MG63 (cell line): ENCODE data around the gene IL9. TPM values are rescaled to one million over a fixed set of nuclear protein-coding genes. Genes with fewer than 3 reads are reported as not detected.

Source experiments
- DNase-seq: peaks from one replicate; pipeline ENCODE4 v3.0.0-alpha.2; 2020
- H3K27me3 ChIP-seq: fragments of 250-450 bp; sonication (Bioruptor Pico); 2 replicates; pipeline ENCODE4 v1.5.1; 2020; ENCODE audit warnings: mild to moderate bottlenecking, moderate library complexity
- H3K36me3 ChIP-seq: fragments of 250-450 bp; sonication (Bioruptor Pico); 2 replicates; pipeline ENCODE4 v1.5.1; 2020; ENCODE audit warnings: mild to moderate bottlenecking, moderate library complexity
- H3K4me3 ChIP-seq: fragments of 250-450 bp; sonication (Bioruptor Pico); 2 replicates; pipeline ENCODE4 v1.5.1; 2020; ENCODE audit warnings: mild to moderate bottlenecking, moderate library complexity
- H3K9me3 ChIP-seq: fragments of 250-450 bp; sonication (Bioruptor Pico); 2 replicates; pipeline ENCODE4 v1.5.1; 2020; ENCODE audit warnings: mild to moderate bottlenecking, moderate library complexity
- total RNA-seq: library from RNA; depleted of rRNA; stranded (reverse); fragments of >200 nt; shearing (Covaris generic); gene quantifications from 2 replicates; pipeline ENCODE4 v1.2.3, GENCODE V29; 2014; ENCODE audit warnings: low replicate concordance; rRNA removed

IL9 gene
- not detected in 2 replicates for total RNA-seq

GRCh38 chr5:135895474-135896006, at the start of gene IL9:
Gene IL9 (minus strand): TSS chr5:135895841. CDS start chr5:135895816, 25 bp downstream.
- H3K4me3 ChIP-seq = no peak within 1 kb of the TSS
- H3K36me3 ChIP-seq = no peaks in the 10 kb centered on the region
- H3K27me3 ChIP-seq = peaks cover 4% of the 10 kb centered on the region
- DNase-seq = no peak
- H3K9me3 ChIP-seq = no peaks in the 10 kb centered on the region

- Histone ChIP-seq H3K9me3 (no peaks in the 10 kb centered on the region), H3K36me3 (no peaks in the 10 kb centered on the region), H3K27me3 (no peaks in the 10 kb centered on the region), H3K4me3 (no peak overlapping the region)
- peak; percentile 40 for DNase-seq
Measured at GRCh38 chr5:135944967-135945560, 49.4 kb upstream of the IL9 start.

GRCh38 chr5:135944564-135944963, 48.9 kb upstream of the IL9 start:
- Histone ChIP-seq H3K4me3 (no peak overlapping the region), H3K36me3 (no peaks in the 10 kb centered on the region), H3K27me3 (no peaks in the 10 kb centered on the region), H3K9me3 (no peaks in the 10 kb centered on the region)
- no peak for DNase-seq

- Histone ChIP-seq H3K4me3 (no peak overlapping the region), H3K9me3 (no peaks in the 10 kb centered on the region), H3K27me3 (no peaks in the 10 kb centered on the region; the same call in 1 of the 2 replicates), H3K36me3 (no peaks in the 10 kb centered on the region)
- no peak for DNase-seq
Measured at GRCh38 chr5:135942202-135942771, 46.6 kb upstream of the IL9 start.

- Histone ChIP-seq H3K9me3 (no peaks in the 10 kb centered on the region), H3K36me3 (no peaks in the 10 kb centered on the region), H3K27me3 (no peaks in the 10 kb centered on the region; the same call in 1 of the 2 replicates), H3K4me3 (no peak overlapping the region)
- DNase-seq = no peak
Measured at GRCh38 chr5:135941711-135942110, 46.1 kb upstream of the IL9 start.

GRCh38 chr5:135937245-135937911, 41.7 kb upstream of the IL9 start:
- DNase-seq = no peak
- H3K36me3 ChIP-seq = no peaks in the 10 kb centered on the region

GRCh38 chr5:135934939-135935338, 39.3 kb upstream of the IL9 start:
- no peak overlapping the region for H3K4me3 ChIP-seq
- peaks cover 16% of the 10 kb centered on the region for H3K27me3 ChIP-seq
- no peaks in the 10 kb centered on the region for H3K36me3 ChIP-seq
- no peaks in the 10 kb centered on the region for H3K9me3 ChIP-seq
- no peak for DNase-seq

More at GRCh38 chr5:135937245-135937911, 41.7 kb upstream of the IL9 start:
- H3K9me3 ChIP-seq = no peaks in the 10 kb centered on the region
- H3K4me3 ChIP-seq = no peak overlapping the region
- peaks cover 2% of the 10 kb centered on the region; the same call in 1 of the 2 replicates for H3K27me3 ChIP-seq

GRCh38 chr5:135930949-135931295, 35.3 kb upstream of the IL9 start:
- Histone ChIP-seq H3K27me3 (peaks cover 54% of the 10 kb centered on the region), H3K9me3 (peaks cover 19% of the 10 kb centered on the region), H3K36me3 (no peaks in the 10 kb centered on the region), H3K4me3 (0 out of 2 replicates have a peak overlapping the region, but pooled peaks have one; percentile 30)
- no peak for DNase-seq

GRCh38 chr5:135930029-135930948, 34.6 kb upstream of the IL9 start:
- peak overlapping the region; percentile 30 for H3K4me3 ChIP-seq
- peaks cover 19% of the 10 kb centered on the region for H3K9me3 ChIP-seq
- H3K36me3 ChIP-seq = no peaks in the 10 kb centered on the region
- peak; percentile 32 for DNase-seq
- H3K27me3 ChIP-seq = peaks cover 59% of the 10 kb centered on the region

GRCh38 chr5:135921388-135921787, 25.7 kb upstream of the IL9 start:
- no peak for DNase-seq
- no peak overlapping the region for H3K4me3 ChIP-seq
- no peaks in the 10 kb centered on the region for H3K9me3 ChIP-seq
- H3K36me3 ChIP-seq = no peaks in the 10 kb centered on the region
- H3K27me3 ChIP-seq = peaks cover 33% of the 10 kb centered on the region

- H3K4me3 ChIP-seq = no peak overlapping the region
- no peaks in the 10 kb centered on the region for H3K9me3 ChIP-seq
- H3K27me3 ChIP-seq = peaks cover 23% of the 10 kb centered on the region
- H3K36me3 ChIP-seq = no peaks in the 10 kb centered on the region
- no peak for DNase-seq
Measured at GRCh38 chr5:135920199-135920598, 24.6 kb upstream of the IL9 start.

- Histone ChIP-seq H3K9me3 (no peaks in the 10 kb centered on the region), H3K36me3 (no peaks in the 10 kb centered on the region), H3K27me3 (peaks cover 10% of the 10 kb centered on the region), H3K4me3 (no peak overlapping the region)
- DNase-seq = no peak
Measured at GRCh38 chr5:135916638-135917263, 21.1 kb upstream of the IL9 start.

- no peak for DNase-seq
- H3K9me3 ChIP-seq = no peaks in the 10 kb centered on the region
- no peak overlapping the region for H3K4me3 ChIP-seq
- H3K36me3 ChIP-seq = no peaks in the 10 kb centered on the region
- H3K27me3 ChIP-seq = peaks cover 8% of the 10 kb centered on the region
Measured at GRCh38 chr5:135915466-135916001, 19.9 kb upstream of the IL9 start.

- H3K36me3 ChIP-seq = no peaks in the 10 kb centered on the region
- no peak for DNase-seq
- H3K27me3 ChIP-seq = peaks cover 15% of the 10 kb centered on the region
- H3K9me3 ChIP-seq = no peaks in the 10 kb centered on the region
- H3K4me3 ChIP-seq = no peak overlapping the region
Measured at GRCh38 chr5:135913713-135914626, 18.3 kb upstream of the IL9 start.

- Histone ChIP-seq H3K27me3 (peaks cover 28% of the 10 kb centered on the region), H3K4me3 (no peak overlapping the region), H3K36me3 (no peaks in the 10 kb centered on the region), H3K9me3 (no peaks in the 10 kb centered on the region)
- DNase-seq = no peak
Measured at GRCh38 chr5:135905144-135905543, 9.5 kb upstream of the IL9 start.
